Heart left ventricle (tissue), 13 donors: Measurements from ENCODE around the gene CLEC18C.
"Not testable (repeated sequence)": the region's sequence is repeated elsewhere in the genome, so short reads cannot be mapped to it uniquely, and the experiment has no call there.

Experiments
- CTCF ChIP-seq, 12 donors: fragments of 200-600 bp; sonication (generic) in 4 of 12; IDR thresholded peaks; one replicate each; pipeline versions ENCODE4 v1.5.0 to v1.8.0; 2018 to 2022; ENCODE audit warnings: antibody characterized with exemption in 12 of 12, mild to moderate bottlenecking in 5 of 12
- POLR2A ChIP-seq, 2 donors: fragments of 450-650 bp; IDR thresholded peaks; one replicate each; pipeline ENCODE4 v1.6.1; 2017; ENCODE audit warnings: antibody characterized with exemption in 2 of 2, mild to moderate bottlenecking in 2 of 2, moderate library complexity in 2 of 2
- donor health status: ischemic (EF 13 %, LVEDD 7.1; RV severe dilation, severe dysfunction).
- donor health status: DM: no; HTN: yes; CAD: no.
- donor health status: DM: no; HTN: no; CAD: no.
- donor health status: ischemic (EF 25% LVEDD 6.9; RV normal size, moderate dysfunction).
- donor health status: ischemic (EF 25% LVEDD 5.7; RV mildly dilated, moderate dysfunction).
- donor health status: ischemic (EF 35%, LVEDD 5.7; RV mildly dilated, moderate dysfunction).
- donor health status: nonischemic (EF 11% LVEDD 7.7; RV severe dilation, severe dysfunction).
- donor health status: DM: yes; HTN: yes; CAD: no.
- donor health status: PGD.
- donor health status: ischemic (EF 29% LVEDD 5.4; RV normal size, mild dysfunction).
- donor health status: nonischemic (EF 23%, LVEDD 6.1; RV moderate dilation, normal function).

GRCh38 chr16:70198230-70198629, 24.6 kb downstream of the CLEC18C start:
- not testable (repeated sequence) for TF ChIP-seq CTCF, POLR2A (IDR thresholded peaks at IDR 0.05)
